ENCODE data around the gene HOXB13.

HOXB13 gene

GRCh38 chr17:48747445-48748363, 19.2 kb upstream of the HOXB13 start:
- DNase-seq: no peak

DNA sequence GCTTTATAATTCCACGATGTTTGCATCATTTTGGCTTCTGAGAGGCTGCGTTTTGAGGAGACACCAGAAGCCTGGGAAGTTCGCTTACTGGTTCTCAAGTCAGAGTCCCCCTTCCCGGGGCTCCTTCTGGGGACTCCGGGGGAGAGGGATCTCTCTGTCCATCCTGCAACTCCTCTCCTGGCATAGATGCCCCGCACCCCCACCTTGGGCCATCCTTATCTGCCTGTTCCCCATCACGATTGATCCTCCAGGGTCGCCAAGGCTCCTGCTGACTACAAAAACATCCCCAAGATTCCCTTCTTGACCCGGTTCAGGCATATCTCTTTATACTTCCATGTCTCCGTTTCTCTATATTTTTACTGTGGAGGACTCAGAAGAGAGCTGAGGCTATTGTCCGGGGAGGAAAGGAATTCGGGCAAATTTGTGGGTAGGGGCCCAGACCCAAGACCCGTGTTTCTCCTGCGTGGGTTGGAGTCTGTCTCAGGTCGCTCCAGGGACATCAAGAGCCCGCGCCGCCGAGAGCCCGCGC, 18.4 kb upstream of the HOXB13 start:
- no peak for DNase-seq

GRCh38 chr17:48745381-48746275, 17.1 kb upstream of the HOXB13 start:
- DNase-seq: no peak

DNA sequence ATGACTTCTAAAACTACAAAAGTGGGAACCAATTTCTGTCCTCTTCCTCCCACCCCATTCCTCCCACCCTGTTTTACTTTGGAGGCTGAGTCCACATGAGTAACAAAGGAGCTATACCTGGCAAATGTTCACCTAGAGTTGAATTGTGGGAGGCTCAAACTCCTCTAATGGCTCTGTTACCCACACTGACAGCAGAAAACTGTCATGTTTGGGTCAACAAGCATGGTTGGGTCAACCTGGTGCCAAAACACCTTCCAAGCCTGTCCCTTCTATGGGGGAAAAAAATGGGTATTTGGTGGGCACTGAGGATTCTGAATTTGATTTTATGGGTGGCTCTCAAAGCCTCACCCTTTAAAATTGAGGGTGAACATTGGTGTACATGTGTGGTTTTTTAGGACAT, 12.0 kb upstream of the HOXB13 start:
- no peak for DNase-seq

DNA sequence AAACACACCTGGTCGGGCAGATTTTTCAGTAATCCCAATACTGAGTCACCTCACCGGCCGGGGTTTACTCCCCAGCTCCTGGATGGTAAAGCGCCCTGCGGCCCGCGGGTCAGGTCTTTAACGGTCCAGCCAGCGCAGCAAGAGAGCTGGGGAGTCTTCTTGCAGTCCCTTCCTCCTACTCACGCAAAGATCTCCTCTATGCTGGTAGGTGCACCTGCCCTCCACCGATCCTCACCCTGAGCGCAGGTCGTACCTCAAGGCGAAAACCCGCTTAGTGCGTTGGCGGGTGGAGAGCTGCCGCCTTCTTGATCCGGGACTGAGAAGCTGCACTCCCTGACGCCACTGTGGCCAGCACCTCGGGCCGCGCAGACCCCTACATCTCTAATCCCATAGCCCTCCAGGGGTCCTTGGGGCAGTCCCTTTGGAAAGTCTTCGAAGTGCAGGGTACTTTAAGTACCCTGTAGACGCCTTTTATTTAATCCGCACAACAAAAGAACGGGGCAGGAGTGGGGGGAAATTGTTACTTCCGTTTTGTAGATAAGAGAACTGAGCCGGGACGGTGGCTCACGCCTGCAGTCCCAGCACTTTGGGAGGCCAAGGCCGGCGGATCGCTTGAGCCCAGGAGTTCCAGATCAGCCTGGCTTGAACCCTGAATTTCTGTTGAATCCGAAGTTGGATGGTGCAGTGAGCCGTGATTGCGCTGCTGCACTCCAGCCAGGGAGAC, 10.4 kb upstream of the HOXB13 start:
- DNase-seq: no peak

DNA sequence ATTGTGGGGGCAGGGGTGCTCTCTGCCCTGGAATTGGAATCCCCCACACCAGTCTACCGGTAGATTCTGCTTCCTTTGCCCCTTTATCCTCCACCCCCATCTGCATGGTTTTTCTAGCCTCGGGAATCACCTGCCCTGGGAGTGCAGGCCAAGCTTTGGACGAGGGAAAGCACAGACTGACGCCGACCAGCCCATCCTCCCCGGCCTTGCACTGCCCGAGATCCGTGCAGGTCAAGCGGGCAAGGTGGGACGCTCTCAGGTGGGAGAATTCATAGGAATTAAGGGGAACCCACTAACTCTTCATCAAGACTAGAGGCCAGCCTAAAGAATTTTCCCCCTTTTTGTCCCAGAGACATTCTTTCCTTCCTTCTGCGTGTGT, 9.9 kb upstream of the HOXB13 start:
- DNase-seq: no peak

GRCh38 chr17:48737330-48738043, 8.9 kb upstream of the HOXB13 start:
- no peak for DNase-seq

- no peak for DNase-seq
These were observed 6.5 kb upstream of the HOXB13 start for GRCh38 chr17:48735062-48735351.

DNA sequence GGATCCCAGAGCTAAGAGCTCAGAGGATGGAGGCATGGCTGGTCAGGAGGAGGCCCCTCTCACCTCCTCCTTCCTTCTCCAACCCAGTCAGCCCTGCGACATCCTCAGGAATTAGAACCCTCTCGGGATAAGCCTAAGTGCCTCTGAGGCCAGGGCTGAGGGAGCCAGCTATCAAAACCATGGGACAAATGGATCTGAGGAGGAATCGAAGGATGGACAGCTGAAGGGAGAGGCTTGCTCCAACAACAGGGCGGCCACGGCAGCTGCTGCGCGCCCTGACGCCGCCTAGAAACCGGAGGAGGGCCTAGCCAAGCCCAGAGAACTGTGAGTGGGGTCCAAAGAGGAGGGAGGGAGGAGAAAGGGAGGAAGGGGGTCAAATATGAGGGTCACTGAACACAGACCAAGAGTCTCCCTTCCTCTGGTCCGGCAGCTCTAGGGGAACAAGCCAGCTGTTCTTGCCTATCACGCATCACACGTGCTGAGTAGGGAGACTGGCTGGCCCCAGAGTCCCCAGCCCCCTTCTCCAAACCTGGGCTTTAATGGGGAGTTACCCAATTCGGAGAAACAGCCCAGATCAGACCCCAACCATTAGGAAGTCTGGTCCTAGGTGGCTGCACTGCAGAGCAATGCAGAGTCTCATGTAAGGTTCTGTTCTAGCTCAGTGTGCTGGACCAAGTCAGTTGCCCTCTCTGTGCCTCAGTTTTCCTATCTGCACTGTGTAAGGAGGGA, 5.9 kb upstream of the HOXB13 start:
- no peak for DNase-seq

- no peak for DNase-seq
These were observed 5.2 kb upstream of the HOXB13 start for GRCh38 chr17:48733632-48734328.

DNA sequence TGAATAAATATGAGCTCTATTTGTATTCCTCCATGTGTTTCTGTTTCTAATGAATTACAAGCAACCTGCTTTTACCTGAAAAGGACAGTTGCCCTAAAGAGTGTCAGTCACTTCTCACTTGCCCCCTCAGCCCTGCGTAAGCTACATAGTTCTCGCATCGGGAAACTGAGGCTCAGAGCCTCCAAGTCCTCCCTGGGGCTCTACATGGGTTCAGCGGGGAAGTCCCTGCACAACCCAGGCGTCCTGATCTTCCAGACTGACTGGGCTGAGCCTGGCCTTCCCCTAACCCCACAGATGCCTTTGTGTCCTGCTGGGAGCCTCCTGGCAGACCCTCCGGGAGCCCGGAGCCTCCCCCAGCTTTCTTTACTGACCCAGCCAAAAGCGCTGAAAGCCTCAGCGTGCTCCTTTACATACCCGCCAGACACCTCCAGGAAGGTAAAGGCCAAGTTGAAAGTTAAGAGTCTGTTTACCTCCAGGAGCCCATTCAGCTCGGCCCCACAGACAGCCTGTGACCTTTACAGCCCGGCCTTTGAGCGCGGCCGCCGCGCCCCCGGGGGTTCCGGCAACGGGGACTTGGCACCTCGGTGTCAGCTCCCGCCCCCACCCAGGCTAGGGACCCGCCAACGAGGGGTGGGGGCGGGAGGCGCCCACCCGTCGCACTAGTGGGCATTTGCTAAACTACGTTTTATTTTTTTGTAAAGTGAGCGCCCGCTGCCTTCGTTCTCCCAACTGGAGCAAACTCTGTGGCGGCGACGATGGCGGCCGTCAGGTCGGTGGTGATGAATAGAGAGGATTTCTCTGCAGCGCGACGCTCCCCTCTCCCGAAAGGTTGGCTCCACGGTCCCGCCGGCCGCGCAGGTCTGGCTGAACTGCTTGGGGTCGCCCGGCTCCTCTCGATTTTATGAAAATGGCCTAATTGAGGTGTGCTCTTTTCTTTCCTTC, 4.4 kb upstream of the HOXB13 start:
- DNase-seq: no peak

- DNase-seq: no peak
These were observed 2.8 kb upstream of the HOXB13 start for GRCh38 chr17:48731355-48731754.

GRCh38 chr17:48730240-48730550, 1.6 kb upstream of the HOXB13 start:
- no peak for DNase-seq

DNA sequence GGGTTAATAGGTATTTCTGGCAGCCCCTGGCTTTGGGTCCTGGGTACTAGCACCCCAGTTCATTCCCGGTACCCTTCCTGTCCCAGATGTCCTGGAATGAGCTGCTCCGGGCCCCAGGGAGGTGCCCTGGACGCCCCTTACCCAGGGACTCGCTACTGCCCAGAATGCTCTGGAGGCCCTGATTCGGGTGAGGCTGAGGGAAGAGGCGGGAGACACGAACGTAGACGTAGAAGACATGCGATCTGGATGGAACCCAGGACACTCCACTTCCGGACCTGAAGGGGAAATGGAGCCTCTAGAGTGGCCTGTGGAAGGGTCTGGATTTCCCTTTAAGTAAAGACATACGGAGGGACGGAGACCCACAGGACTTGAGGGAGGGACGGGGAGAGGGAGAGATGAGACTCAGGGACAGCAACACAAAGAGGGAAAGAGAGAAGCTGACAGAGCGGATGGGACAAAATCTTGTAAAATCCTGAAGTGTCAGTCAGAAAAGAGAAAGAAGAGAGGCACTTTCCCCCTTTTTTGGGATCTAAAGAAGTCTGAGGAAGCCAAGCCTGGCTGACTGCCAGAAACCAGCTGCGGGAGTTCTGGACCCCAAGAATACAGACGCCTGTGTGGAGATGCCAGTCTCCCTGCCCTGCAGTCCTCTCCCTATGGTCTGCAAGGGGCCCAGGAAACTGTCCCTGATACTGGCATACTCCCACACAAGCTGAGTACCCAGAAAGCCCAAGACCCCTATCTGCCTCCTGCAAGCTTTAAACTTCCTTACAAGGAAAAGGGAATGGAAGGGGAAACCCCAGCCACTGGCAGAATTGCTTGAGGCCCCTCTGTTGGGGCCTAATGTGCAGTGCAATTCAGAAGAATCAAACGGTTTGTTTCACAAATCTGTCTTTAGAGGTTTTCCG, 1.0 kb upstream of the HOXB13 start:
- no peak for DNase-seq

DNA sequence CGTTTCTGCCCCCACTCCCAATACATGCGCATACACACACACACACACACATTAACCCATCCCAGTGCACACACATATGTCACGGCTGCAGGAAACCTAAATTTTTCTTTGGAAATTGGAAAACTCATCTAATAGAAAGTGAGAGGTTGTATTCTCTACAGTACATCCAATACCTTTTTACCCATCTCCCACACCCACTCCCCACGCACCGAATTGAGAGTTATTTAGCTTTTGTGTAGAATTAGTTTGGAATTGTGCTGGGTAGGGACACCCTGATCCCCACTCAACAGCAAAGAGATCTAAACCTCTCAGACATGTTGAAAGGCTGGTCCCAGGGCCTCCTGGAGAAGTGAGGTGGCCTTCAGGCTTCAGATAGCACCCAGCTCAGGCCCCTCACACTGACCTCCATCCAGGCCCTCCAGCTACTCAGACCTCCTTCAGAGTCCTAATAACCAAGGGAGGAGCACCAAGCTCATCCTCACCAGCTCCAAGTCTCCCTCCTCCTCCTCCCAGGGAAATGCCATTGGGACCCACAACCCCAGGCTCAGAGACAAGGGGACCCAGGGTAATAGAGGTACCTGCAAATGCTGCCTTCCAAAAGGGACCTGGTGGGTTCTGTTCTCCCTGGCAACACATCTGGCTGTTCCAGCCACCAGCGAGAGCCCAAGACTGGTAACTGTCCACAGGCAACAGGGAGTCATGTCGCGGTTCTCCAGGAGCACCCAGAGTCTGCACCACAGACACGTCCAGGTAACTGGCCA, 955 bp downstream of the HOXB13 start:
- no peak for DNase-seq

DNA sequence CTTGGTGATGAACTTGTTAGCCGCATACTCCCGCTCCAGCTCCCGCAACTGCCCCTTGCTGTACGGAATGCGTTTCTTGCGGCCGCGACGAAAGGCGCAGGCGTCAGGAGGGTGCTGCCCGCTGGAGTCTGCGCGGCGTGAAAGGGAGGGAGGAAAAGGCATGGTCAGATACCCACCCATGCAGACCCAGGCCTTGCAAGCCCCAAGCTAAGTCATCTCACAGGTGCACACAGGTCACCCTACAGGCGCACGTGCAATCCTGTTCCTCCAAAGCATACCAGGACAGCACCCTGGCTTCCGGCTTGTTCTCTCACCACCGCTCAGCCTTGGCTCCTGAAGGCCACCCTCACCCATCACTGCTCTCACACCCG, 1.6 kb downstream of the HOXB13 start:
- no peak for DNase-seq

DNA sequence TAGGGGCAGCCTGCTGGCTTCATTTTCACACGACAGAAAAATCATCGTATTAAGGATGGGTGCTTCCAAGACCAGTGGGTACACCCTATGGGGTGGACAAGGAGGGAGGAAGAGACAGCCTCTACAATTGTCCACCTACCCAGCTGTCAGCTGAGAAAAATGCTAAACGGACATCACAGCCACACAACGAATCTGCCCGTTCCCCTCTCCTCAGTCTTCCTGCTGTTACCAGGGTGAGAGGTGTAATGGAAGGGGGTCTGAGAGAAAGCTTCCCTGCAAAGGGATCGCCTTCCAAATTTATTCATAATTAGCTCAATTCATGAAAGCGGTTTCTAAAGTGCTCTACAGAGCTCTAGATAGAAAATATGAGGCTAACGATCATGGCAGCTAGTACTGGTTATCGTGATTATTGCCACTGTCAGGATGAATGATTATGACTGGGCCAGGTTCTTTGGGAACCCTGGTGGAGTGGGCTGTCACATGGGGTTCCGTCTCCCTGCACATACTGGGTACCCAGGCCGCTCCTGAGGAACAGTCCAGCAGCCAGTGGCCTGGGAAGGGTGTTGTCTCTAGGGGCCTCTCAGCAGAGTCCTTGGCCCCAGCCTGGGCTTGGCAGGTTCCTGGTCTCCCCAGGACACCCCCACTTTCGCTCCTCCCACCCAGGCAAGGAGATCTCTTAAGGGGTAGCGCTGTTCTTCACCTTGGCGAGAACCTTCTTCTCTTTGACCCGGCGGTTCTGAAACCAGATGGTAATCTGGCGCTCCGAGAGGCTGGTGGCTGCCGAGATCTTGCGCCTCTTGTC, 2.2 kb downstream of the HOXB13 start:
- DNase-seq: no peak

Data from midbrain (tissue), 1 donor.